NCI-H510A (cell line): Measurements from ENCODE around the gene SYNGR1.
"Not testable (repeated sequence)": the region's sequence is repeated elsewhere in the genome, so short reads cannot be mapped to it uniquely, and the experiment has no call there.

ENCODE experiments used
- DNase-seq: peaks from one replicate; lab custom pipeline; 2025; lab: John Stamatoyannopoulos, UW

The SYNGR1 gene

GRCh38 chr22:39317084-39317774, 32.6 kb upstream of the SYNGR1 start:
- DNase-seq: no peak

GRCh38 chr22:39317775-39318506, 31.9 kb upstream of the SYNGR1 start:
- no peak for DNase-seq

GRCh38 chr22:39318507-39319283, 31.1 kb upstream of the SYNGR1 start:
- no peak for DNase-seq

- DNase-seq: peak; percentile 94
Measured at GRCh38 chr22:39319284-39320022, 30.3 kb upstream of the SYNGR1 start, which contains the start of gene RPL3. Gene RPL3, minus strand, starts transcription at chr22:39319623. Its CDS starts 26 bp downstream, at chr22:39319597.

GRCh38 chr22:39320616-39321029, 29.2 kb upstream of the SYNGR1 start:
- not testable (repeated sequence) for DNase-seq

GRCh38 chr22:39325392-39325932, 24.3 kb upstream of the SYNGR1 start:
- no peak for DNase-seq

- no peak for DNase-seq
Measured at GRCh38 chr22:39327995-39328754, 21.6 kb upstream of the SYNGR1 start.

- not testable (repeated sequence) for DNase-seq
Measured at GRCh38 chr22:39330553-39330952, 19.2 kb upstream of the SYNGR1 start.

- DNase-seq: no peak
Measured at GRCh38 chr22:39332441-39333064, 17.2 kb upstream of the SYNGR1 start.

GRCh38 chr22:39336411-39336810, 13.4 kb upstream of the SYNGR1 start:
- no peak for DNase-seq

GRCh38 chr22:39339775-39340174, 10.0 kb upstream of the SYNGR1 start:
- not testable (repeated sequence) for DNase-seq

GRCh38 chr22:39341179-39341578, 8.6 kb upstream of the SYNGR1 start:
- no peak for DNase-seq

GRCh38 chr22:39343259-39344045, 6.3 kb upstream of the SYNGR1 start:
- DNase-seq: peak; percentile 10

- no peak for DNase-seq
Measured at GRCh38 chr22:39344046-39344390, 5.8 kb upstream of the SYNGR1 start.

GRCh38 chr22:39345231-39345630, 4.6 kb upstream of the SYNGR1 start:
- no peak for DNase-seq

- no peak for DNase-seq
Measured at GRCh38 chr22:39348909-39349505, 784 bp upstream of the SYNGR1 start.

- peak; percentile 7 for DNase-seq
Measured at GRCh38 chr22:39349506-39349966, 255 bp upstream of the SYNGR1 start.

GRCh38 chr22:39350757-39351688, 1.2 kb downstream of the SYNGR1 start:
- no peak for DNase-seq
